GM23248 (cell line): ENCODE data around the gene HAS3.

ENCODE experiments used
- EZH2 ChIP-seq: fragments of 200-600 bp; sonication (generic); IDR thresholded peaks from 2 replicates; pipeline ENCODE4 v1.6.1; 2018; ENCODE audit warnings: antibody characterized with exemption, mild to moderate bottlenecking; ENCODE audit not compliant: insufficient read depth, poor library complexity, severe bottlenecking
- EZH2phosphoT487 ChIP-seq: fragments of 200-600 bp; sonication (generic); IDR thresholded peaks from 2 replicates; pipeline ENCODE4 v1.6.1; 2018; ENCODE audit warnings: antibody characterized with exemption, moderate library complexity, mild to moderate bottlenecking, low read depth; ENCODE audit not compliant: insufficient read depth

- no peak for TF ChIP-seq EZH2phosphoT487
- no peak for TF ChIP-seq EZH2
Observed at GRCh38 chr16:69118994-69119393, 13.5 kb downstream of the HAS3 start.
